IPS-20b (cell line): Measurements from ENCODE around the gene KNDC1.

ENCODE experiments used
- H3K27ac ChIP-seq: one replicate; pipeline ENCODE4 v1.5.1; 2013; ENCODE audit warnings: low read length
- H3K27me3 ChIP-seq: 2 replicates; pipeline ENCODE4 v1.6.1; 2013; ENCODE audit warnings: mild to moderate bottlenecking, low read length, inconsistent platforms; ENCODE audit not compliant: insufficient read depth
- H3K36me3 ChIP-seq: 2 replicates; pipeline ENCODE4 v1.6.1; 2013; ENCODE audit warnings: low read depth, mild to moderate bottlenecking, inconsistent platforms, low read length, moderate library complexity; ENCODE audit not compliant: insufficient read depth
- H3K4me1 ChIP-seq: 2 replicates; pipeline ENCODE4 v1.6.1; 2013; ENCODE audit warnings: mild to moderate bottlenecking, control low read depth, inconsistent platforms, low read length, moderate library complexity; ENCODE audit not compliant: insufficient read depth
- H3K4me3 ChIP-seq: 2 replicates; pipeline ENCODE4 v1.5.1; 2013; ENCODE audit warnings: mild to moderate bottlenecking, low read length, inconsistent platforms
- H3K9ac ChIP-seq: 2 replicates; pipeline ENCODE4 v1.6.1; 2013; ENCODE audit warnings: low read depth, mild to moderate bottlenecking, inconsistent platforms, low read length, moderate library complexity
- H3K9me3 ChIP-seq: 2 replicates; pipeline ENCODE4 v1.6.1; 2013; ENCODE audit warnings: mild to moderate bottlenecking, low read depth, low read length, inconsistent platforms; ENCODE audit not compliant: insufficient read depth

KNDC1 gene

DNA sequence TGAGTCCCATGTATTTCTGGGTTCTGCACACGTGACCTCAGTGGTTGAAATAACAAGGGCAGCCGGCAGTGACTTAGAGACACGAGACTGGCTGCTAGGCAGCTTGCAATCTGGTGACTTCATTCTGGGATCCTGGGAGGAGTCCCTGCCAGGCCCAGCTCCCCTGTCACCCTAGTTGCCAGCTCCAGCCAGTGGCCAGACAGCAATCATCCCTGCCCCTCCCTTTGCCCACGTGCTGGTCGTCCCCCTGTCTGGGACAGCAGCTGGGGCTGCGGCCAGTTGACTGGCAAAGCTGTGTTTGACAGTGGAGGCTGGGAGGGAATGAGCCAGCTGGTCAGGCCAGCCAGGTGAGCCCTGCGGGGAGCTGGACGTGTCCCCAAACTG, 42.3 kb upstream of the KNDC1 start:
- H3K4me1 ChIP-seq = no peaks in the 10 kb centered on the region
- H3K9ac ChIP-seq = no peak overlapping the region
- no peaks in the 10 kb centered on the region for H3K27me3 ChIP-seq
- H3K4me3 ChIP-seq = no peak overlapping the region
- H3K9me3 ChIP-seq = no peaks in the 10 kb centered on the region
- no peaks in the 10 kb centered on the region for H3K36me3 ChIP-seq
- no peak overlapping the region for H3K27ac ChIP-seq

GRCh38 chr10:133121479-133121878, 38.5 kb upstream of the KNDC1 start:
- Histone ChIP-seq H3K27ac (no peak overlapping the region), H3K9me3 (no peaks in the 10 kb centered on the region), H3K9ac (no peak overlapping the region), H3K36me3 (no peaks in the 10 kb centered on the region), H3K4me1 (no peaks in the 10 kb centered on the region), H3K27me3 (no peaks in the 10 kb centered on the region; the same call in none of the 2 replicates), H3K4me3 (no peak overlapping the region)

- Histone ChIP-seq H3K36me3 (no peaks in the 10 kb centered on the region), H3K4me3 (no peak overlapping the region), H3K27me3 (no peaks in the 10 kb centered on the region; the same call in none of the 2 replicates), H3K27ac (no peak overlapping the region), H3K9me3 (no peaks in the 10 kb centered on the region), H3K4me1 (no peaks in the 10 kb centered on the region), H3K9ac (no peak overlapping the region)
Observed at GRCh38 chr10:133122171-133122935, 37.7 kb upstream of the KNDC1 start.

DNA sequence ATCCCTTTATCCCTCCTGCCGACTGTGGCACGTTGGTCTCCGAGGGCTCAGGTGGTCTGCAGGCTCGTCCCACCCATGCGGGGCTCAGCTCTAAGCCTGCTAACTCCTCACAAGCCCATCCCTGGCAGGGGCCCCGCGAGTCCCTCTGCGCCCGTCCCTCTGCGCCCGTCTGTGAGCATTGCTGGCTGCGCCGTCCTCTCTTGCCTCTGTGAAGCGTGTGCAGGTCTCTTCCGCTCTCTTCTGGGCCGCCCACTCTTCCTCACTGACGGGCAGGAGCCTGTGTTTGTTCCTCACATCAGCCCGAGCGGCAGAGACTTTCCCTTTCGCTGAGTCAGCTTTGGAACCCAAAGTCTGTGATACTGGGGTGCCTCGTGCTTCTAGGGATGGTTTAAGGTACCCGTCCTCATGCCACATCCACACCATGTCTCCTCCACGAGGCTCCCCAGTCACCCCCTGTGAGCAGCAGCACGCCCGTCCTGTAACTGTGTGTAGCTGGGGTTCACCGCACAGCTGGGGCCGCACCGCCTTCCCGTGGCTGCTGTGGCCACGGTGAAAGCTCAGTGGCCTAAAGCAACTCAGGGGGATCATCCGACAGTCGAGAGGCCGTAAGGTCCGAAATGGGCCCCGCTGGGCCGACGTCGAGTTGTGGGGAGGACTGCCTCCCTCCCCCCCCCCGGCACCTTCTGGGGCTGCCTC, 36.8 kb upstream of the KNDC1 start:
- H3K4me1 ChIP-seq = no peaks in the 10 kb centered on the region
- no peaks in the 10 kb centered on the region for H3K9me3 ChIP-seq
- H3K9ac ChIP-seq = no peak overlapping the region

GRCh38 chr10:133123746-133124356, 36.2 kb upstream of the KNDC1 start:
- Histone ChIP-seq H3K9ac (no peak overlapping the region), H3K4me3 (no peak overlapping the region), H3K27me3 (no peaks in the 10 kb centered on the region; the same call in none of the 2 replicates), H3K36me3 (no peaks in the 10 kb centered on the region), H3K9me3 (no peaks in the 10 kb centered on the region), H3K4me1 (no peaks in the 10 kb centered on the region), H3K27ac (no peak overlapping the region)

More for the DNA sequence above, 36.8 kb upstream of the KNDC1 start:
- no peaks in the 10 kb centered on the region; the same call in none of the 2 replicates for H3K27me3 ChIP-seq
- no peak overlapping the region for H3K4me3 ChIP-seq
- H3K27ac ChIP-seq = no peak overlapping the region
- H3K36me3 ChIP-seq = no peaks in the 10 kb centered on the region

DNA sequence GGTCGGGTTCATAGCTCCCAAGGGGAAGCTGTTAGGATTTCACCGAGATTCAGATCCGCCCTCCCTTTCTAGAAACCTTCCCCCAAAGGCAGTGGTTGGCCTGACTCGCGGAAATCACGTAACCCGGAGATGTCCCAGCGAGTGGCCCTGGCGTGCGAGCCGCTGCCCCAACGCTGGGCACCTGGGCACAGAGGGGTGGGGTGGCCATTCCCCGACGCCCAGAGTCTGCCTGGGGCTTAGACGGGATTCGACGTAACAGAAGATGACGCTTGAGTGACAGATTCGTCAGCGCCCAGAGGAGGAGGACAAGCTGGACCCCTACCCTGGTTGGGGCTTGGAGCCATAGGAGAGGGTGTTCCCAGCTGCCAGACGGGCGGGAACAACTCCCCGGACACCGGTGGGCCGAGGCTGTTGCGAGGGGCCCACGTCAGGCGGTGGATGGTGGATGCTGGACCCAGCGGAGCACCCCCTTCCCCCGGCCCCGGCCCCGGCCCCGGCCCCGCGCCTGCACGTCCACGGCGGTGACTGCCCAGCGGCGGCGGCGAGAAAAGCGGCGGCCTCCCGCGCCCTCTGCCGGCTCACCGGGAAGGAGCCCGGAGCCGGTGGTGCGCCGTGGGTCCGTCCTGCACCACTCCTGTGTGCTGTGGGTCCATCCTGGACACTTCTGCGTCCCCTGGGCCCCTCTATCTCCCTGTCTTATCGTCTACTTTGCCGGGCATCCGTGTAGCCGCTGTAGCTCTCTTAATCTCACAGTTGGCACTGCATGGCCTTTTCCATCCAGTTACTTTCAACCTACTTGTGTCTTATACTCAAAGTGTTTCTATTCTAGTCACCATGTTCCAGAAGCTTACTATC, 35.4 kb upstream of the KNDC1 start:
- Histone ChIP-seq H3K36me3 (no peaks in the 10 kb centered on the region), H3K27me3 (no peaks in the 10 kb centered on the region; the same call in none of the 2 replicates), H3K9me3 (no peaks in the 10 kb centered on the region), H3K4me3 (no peak overlapping the region; the same call in 1 of the 2 replicates), H3K27ac (no peak overlapping the region), H3K9ac (no peak overlapping the region), H3K4me1 (no peaks in the 10 kb centered on the region)

DNA sequence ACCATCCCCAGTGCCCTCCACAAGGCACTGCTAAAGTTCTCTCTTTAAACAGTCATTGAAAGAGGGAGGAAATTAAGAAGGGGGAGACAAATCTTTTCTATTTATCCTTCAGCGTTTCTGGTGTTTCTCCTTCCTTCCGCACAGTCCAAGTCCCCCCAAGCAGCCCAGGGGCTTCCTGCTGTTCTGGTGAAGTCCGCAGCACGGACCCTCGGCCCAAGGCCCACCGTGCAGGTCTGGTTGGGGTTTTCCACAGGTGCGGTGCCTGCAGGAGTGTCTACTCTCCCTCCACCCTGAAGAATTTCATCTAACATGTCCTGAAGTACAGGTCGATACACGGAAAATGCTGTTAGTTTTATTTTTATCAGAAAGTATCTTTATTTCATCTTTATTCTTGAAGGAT, 34.1 kb upstream of the KNDC1 start:
- Histone ChIP-seq H3K36me3 (no peaks in the 10 kb centered on the region), H3K9me3 (no peaks in the 10 kb centered on the region), H3K9ac (no peak overlapping the region), H3K4me1 (no peaks in the 10 kb centered on the region), H3K27ac (no peak overlapping the region), H3K4me3 (no peak overlapping the region), H3K27me3 (no peaks in the 10 kb centered on the region; the same call in none of the 2 replicates)

- H3K9me3 ChIP-seq = no peaks in the 10 kb centered on the region
Observed at GRCh38 chr10:133126431-133127290, 33.4 kb upstream of the KNDC1 start.

GRCh38 chr10:133127291-133128125, 32.5 kb upstream of the KNDC1 start:
- no peak overlapping the region for H3K4me3 ChIP-seq
- H3K4me1 ChIP-seq = no peaks in the 10 kb centered on the region
- no peaks in the 10 kb centered on the region for H3K9me3 ChIP-seq
- H3K36me3 ChIP-seq = no peaks in the 10 kb centered on the region
- no peak overlapping the region for H3K9ac ChIP-seq
- H3K27me3 ChIP-seq = no peaks in the 10 kb centered on the region; the same call in none of the 2 replicates
- H3K27ac ChIP-seq = no peak overlapping the region

More at GRCh38 chr10:133126431-133127290, 33.4 kb upstream of the KNDC1 start:
- Histone ChIP-seq H3K4me1 (no peaks in the 10 kb centered on the region), H3K36me3 (no peaks in the 10 kb centered on the region), H3K9ac (no peak overlapping the region), H3K27ac (no peak overlapping the region), H3K27me3 (no peaks in the 10 kb centered on the region; the same call in none of the 2 replicates), H3K4me3 (no peak overlapping the region)
